ENCODE results near the gene GLIS1. TPM values are rescaled to one million over a fixed set of nuclear protein-coding genes. Genes with fewer than 3 reads are reported as not detected.

The GLIS1 gene
- total and polyA plus RNA-seq, 8 donors: 0.20 to 4.8 (median 0.55) TPM; not detected in 1

GRCh38 chr1:53480678-53481077 is 258.3 kb downstream of the GLIS1 start:
- WGBS, 5 donors: 87 to 91% (median 89%) methylated on average over 11 of the region's 11 CpGs
- intact Hi-C loops (cut with DNase I; ENCODE audit: low total_unique reads): loop anchor here (5.0 to 10.0 kb wide), 2 partner anchors 204 to 277 kb away; no protein-coding TSS in a partner anchor

GRCh38 chr1:53478502-53478818 is 260.5 kb downstream of the GLIS1 start:
- H3K27ac ChIP-seq: no peak overlapping the region
- no peaks in the 10 kb centered on the region for H3K9me3 ChIP-seq
- H3K4me1 ChIP-seq: no peaks in the 10 kb centered on the region
- no peaks in the 10 kb centered on the region for H3K36me3 ChIP-seq
- peaks cover 0 to 4% (median 0%) of the 10 kb centered on the region in 3 donors for H3K27me3 ChIP-seq
- H3K4me3 ChIP-seq: no peak overlapping the region
- intact Hi-C loops (cut with DNase I; ENCODE audit: low total_unique reads): no loop called here
- no peak for DNase-seq
- 89 to 96% (median 96%) methylated on average over 2 of the region's 2 CpGs for WGBS, 5 donors
- TF ChIP-seq CTCF (IDR thresholded peaks at IDR 0.05) (no peak), POLR2AphosphoS5 (IDR thresholded peaks at IDR 0.05) (no peak), EP300 (IDR thresholded peaks at IDR 0.05) (no peak), POLR2A (IDR thresholded peaks at IDR 0.05) (no peak)

More at GRCh38 chr1:53480678-53481077, 258.3 kb downstream of the GLIS1 start:
- Histone ChIP-seq H3K4me3 (no peak overlapping the region), H3K4me1 (peaks cover 0 to 5% (median 3%) of the 10 kb centered on the region in 4 donors), H3K9me3 (no peaks in the 10 kb centered on the region), H3K36me3 (no peaks in the 10 kb centered on the region), H3K27me3 (peaks cover 0 to 21% (median 3%) of the 10 kb centered on the region in 3 donors), H3K27ac (no peak overlapping the region)
- TF ChIP-seq POLR2A (IDR thresholded peaks at IDR 0.05) (no peak), EP300 (IDR thresholded peaks at IDR 0.05) (no peak), POLR2AphosphoS5 (IDR thresholded peaks at IDR 0.05) (no peak), CTCF (IDR thresholded peaks at IDR 0.05) (no peak)
- no peak for DNase-seq

GRCh38 chr1:53477651-53478501 is 261.1 kb downstream of the GLIS1 start:
- TF ChIP-seq POLR2AphosphoS5 (IDR thresholded peaks at IDR 0.05): no peak
- no peak for TF ChIP-seq POLR2A (IDR thresholded peaks at IDR 0.05)
- TF ChIP-seq CTCF (IDR thresholded peaks at IDR 0.05): no peak
- TF ChIP-seq EP300 (IDR thresholded peaks at IDR 0.05): no peak
- whole genome bisulfite sequencing, 5 donors: 76 to 85% (median 82%) methylated on average over 10 to 12 of the region's 12 CpGs
- peak in 1 of 2 donors; percentile 35 for DNase-seq

GRCh38 chr1:53476579-53476978 is 262.4 kb downstream of the GLIS1 start:
- H3K4me3 ChIP-seq: no peak overlapping the region
- intact Hi-C loops (cut with DNase I; ENCODE audit: low total_unique reads): no loop called here
- 71 to 86% (median 80%) methylated on average over 8 of the region's 8 CpGs for WGBS, 5 donors
- DNase-seq: no peak
- no peak overlapping the region for H3K27ac ChIP-seq
- no peak for TF ChIP-seq EP300 (IDR thresholded peaks at IDR 0.05)
- no peak for TF ChIP-seq POLR2AphosphoS5 (IDR thresholded peaks at IDR 0.05)
- H3K27me3 ChIP-seq: peaks cover 0 to 4% (median 0%) of the 10 kb centered on the region in 3 donors
- H3K36me3 ChIP-seq: no peaks in the 10 kb centered on the region
- no peaks in the 10 kb centered on the region for H3K4me1 ChIP-seq
- H3K9me3 ChIP-seq: no peaks in the 10 kb centered on the region

More at GRCh38 chr1:53477651-53478501, 261.1 kb downstream of the GLIS1 start:
- H3K36me3 ChIP-seq: no peaks in the 10 kb centered on the region
- no peak overlapping the region for H3K27ac ChIP-seq
- intact Hi-C loops (cut with DNase I; ENCODE audit: low total_unique reads): no loop called here
- H3K9me3 ChIP-seq: no peaks in the 10 kb centered on the region
- no peak overlapping the region for H3K4me3 ChIP-seq
- peaks cover 0 to 4% (median 0%) of the 10 kb centered on the region in 3 donors for H3K27me3 ChIP-seq
- H3K4me1 ChIP-seq: no peaks in the 10 kb centered on the region

- Histone ChIP-seq H3K9me3 (no peaks in the 10 kb centered on the region), H3K4me1 (no peaks in the 10 kb centered on the region), H3K27me3 (no peaks in the 10 kb centered on the region), H3K36me3 (no peaks in the 10 kb centered on the region), H3K4me3 (no peak overlapping the region), H3K27ac (no peak overlapping the region)
- DNase-seq: no peak
- WGBS, 5 donors: 66 to 80% (median 74%) methylated on average over 7 of the region's 7 CpGs
- TF ChIP-seq EP300 (IDR thresholded peaks at IDR 0.05): no peak
- TF ChIP-seq CTCF (IDR thresholded peaks at IDR 0.05): no peak
- TF ChIP-seq POLR2A (IDR thresholded peaks at IDR 0.05): no peak
- intact Hi-C loops (cut with DNase I; ENCODE audit: low total_unique reads): no loop called here
Measured at GRCh38 chr1:53475664-53476063, 263.3 kb downstream of the GLIS1 start.

Data from stomach (tissue), 9 donors.